ENCODE measurements around the gene INPP5A.

DNA sequence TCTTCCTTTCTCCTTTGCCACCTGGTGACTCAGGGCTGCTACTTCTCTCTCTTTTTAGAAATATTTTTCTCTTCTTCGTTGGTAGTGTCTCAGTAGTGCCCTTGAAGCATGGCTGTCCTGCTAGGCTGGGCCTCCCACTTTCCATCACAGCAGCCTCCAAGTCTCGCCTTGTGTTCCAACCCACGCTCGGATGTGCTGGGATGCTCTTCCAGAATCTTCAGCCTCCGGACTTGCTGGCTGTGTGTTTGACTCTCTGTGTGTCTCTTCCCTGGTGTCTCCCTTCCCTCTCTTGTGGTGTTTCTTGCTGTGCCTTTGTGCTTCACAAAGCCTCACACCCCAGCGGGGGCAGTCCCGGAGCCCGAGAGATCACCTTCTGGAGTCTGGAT, 100.5 kb downstream of the INPP5A start:
- TF ChIP-seq SPI1 (IDR thresholded peaks at IDR 0.05; ENCODE audit: low read depth, low read length) (no peak), POLR2A (IDR thresholded peaks at IDR 0.05; ENCODE audit: low read depth, low read length) (no peak), POLR2AphosphoS5 (IDR thresholded peaks at IDR 0.05; ENCODE audit: low read depth, low read length) (no peak), TAF1 (IDR thresholded peaks at IDR 0.05; ENCODE audit: low read depth, low read length) (no peak)
